Transverse colon (tissue), 4 donors: Measurements from ENCODE around the gene LAMA3.
"Not testable (repeated sequence)": the region's sequence is repeated elsewhere in the genome, so short reads cannot be mapped to it uniquely, and the experiment has no call there.

ENCODE experiments used
- CTCF ChIP-seq, 5 experiments: fragments of 200-600 bp in 3 of 5; fragments of 450-650 bp in 2 of 5; sonication (generic) in 3 of 5; IDR thresholded peaks; 1 replicate in 2 of 5; 2 replicates in 3 of 5; pipeline ENCODE4 v1.5.1; 2016 to 2017; ENCODE audit warnings: antibody characterized with exemption in 5 of 5, inconsistent platforms in 3 of 5, mild to moderate bottlenecking in 2 of 5, moderate library complexity in 1 of 5
- POLR2AphosphoS5 ChIP-seq, 3 donors: sonication (generic); formaldehyde crosslinking; IDR thresholded peaks; one replicate each; pipeline ENCODE4 v1.6.1; 2016; ENCODE audit warnings: antibody characterized with exemption in 3 of 3

GRCh38 chr18:23733265-23733664 lies 44.0 kb downstream of the LAMA3 start:
- not testable (repeated sequence) for TF ChIP-seq CTCF, POLR2AphosphoS5 (IDR thresholded peaks at IDR 0.05)
